Urinary bladder (tissue), 4 donors: ENCODE measurements around the gene IGSF11. TPM values are rescaled to one million over a fixed set of nuclear protein-coding genes. Genes with fewer than 3 reads are reported as not detected.

Experiments used
- DNase-seq: peaks from one replicate; pipeline ENCODE4 v3.0.0-alpha.2; 2015; ENCODE audit errors: extremely low spot score
- H3K27ac ChIP-seq: one replicate; pipeline ENCODE4 v1.5.1; 2013; ENCODE audit warnings: low read depth, mild to moderate bottlenecking, moderate library complexity
- H3K36me3 ChIP-seq: one replicate; pipeline ENCODE4 v1.6.1; 2013; ENCODE audit warnings: mild to moderate bottlenecking, moderate library complexity; ENCODE audit not compliant: insufficient read depth
- H3K4me1 ChIP-seq: one replicate; pipeline ENCODE4 v1.6.1; 2013; ENCODE audit warnings: mild to moderate bottlenecking, moderate library complexity; ENCODE audit not compliant: insufficient read depth
- H3K4me3 ChIP-seq: one replicate; pipeline ENCODE4 v1.5.1; 2013; ENCODE audit warnings: low read depth, low read length
- WGBS: extraction: QIAGEN DNeasy Blood & Tissue Kit; methylation state at CpG from one replicate; pipeline ENCODE4 v1.1.7; 2013; 5-methylcytosine and 5-hydroxymethylcytosine counted together
- polyA plus RNA-seq: library from polyadenylated mRNA; stranded (reverse); fragments of 200-250 nt; gene quantifications from one replicate; pipeline ENCODE4 v1.2.3, GENCODE V29; 2013
- total RNA-seq: library from RNA; depleted of rRNA; stranded (reverse); fragments of >200 nt; gene quantifications from one replicate; pipeline ENCODE4 v1.2.3, GENCODE V29; 2014
- donor health status: healthy with polysubstance abuse.
- donor health status: healthy.

IGSF11 gene
- total and polyA plus RNA-seq, 2 donors = 0.99 to 3.5 TPM

GRCh38 chr3:118931996-118932395 lies 102.7 kb downstream of the IGSF11 start:
- Histone ChIP-seq H3K36me3 (no peaks in the 10 kb centered on the region), H3K4me1 (no peaks in the 10 kb centered on the region), H3K4me3 (no peak overlapping the region), H3K27ac (no peak overlapping the region)
- 94% methylated on average over 2 of the region's 2 CpGs for WGBS
- DNase-seq = no peak

- Histone ChIP-seq H3K27ac (no peak overlapping the region), H3K36me3 (no peaks in the 10 kb centered on the region), H3K4me1 (no peaks in the 10 kb centered on the region), H3K4me3 (no peak overlapping the region)
- WGBS = 85% methylated on average over 6 of the region's 6 CpGs
- DNase-seq = no peak
Observed at GRCh38 chr3:118927449-118927848, 107.2 kb downstream of the IGSF11 start.

GRCh38 chr3:118912188-118912587 lies 122.5 kb downstream of the IGSF11 start:
- Histone ChIP-seq H3K4me3 (no peak overlapping the region), H3K27ac (no peak overlapping the region), H3K36me3 (no peaks in the 10 kb centered on the region), H3K4me1 (no peaks in the 10 kb centered on the region)
- DNase-seq = no peak
- 38% methylated on average over 3 of the region's 3 CpGs for WGBS

GRCh38 chr3:118910332-118910731 lies 124.3 kb downstream of the IGSF11 start:
- no peak for DNase-seq
- 47% methylated on average over 3 of the region's 3 CpGs for WGBS

GRCh38 chr3:118909763-118910162 lies 124.9 kb downstream of the IGSF11 start:
- H3K4me1 ChIP-seq = no peaks in the 10 kb centered on the region

More at GRCh38 chr3:118910332-118910731, 124.3 kb downstream of the IGSF11 start:
- H3K27ac ChIP-seq = no peak overlapping the region
- H3K4me3 ChIP-seq = no peak overlapping the region
- no peaks in the 10 kb centered on the region for H3K4me1 ChIP-seq
- H3K36me3 ChIP-seq = no peaks in the 10 kb centered on the region

GRCh38 chr3:118907909-118908308 lies 126.7 kb downstream of the IGSF11 start:
- Histone ChIP-seq H3K4me3 (no peak overlapping the region), H3K4me1 (no peaks in the 10 kb centered on the region), H3K36me3 (no peaks in the 10 kb centered on the region), H3K27ac (no peak overlapping the region)
- no peak for DNase-seq
- 56% methylated on average over 2 of the region's 2 CpGs for WGBS

More at GRCh38 chr3:118909763-118910162, 124.9 kb downstream of the IGSF11 start:
- no peak for DNase-seq
- no peak overlapping the region for H3K4me3 ChIP-seq
- H3K36me3 ChIP-seq = no peaks in the 10 kb centered on the region
- no peak overlapping the region for H3K27ac ChIP-seq

GRCh38 chr3:118900737-118901525 lies 133.7 kb downstream of the IGSF11 start:
- no peak overlapping the region for H3K4me3 ChIP-seq
- no peak for DNase-seq
- no peaks in the 10 kb centered on the region for H3K4me1 ChIP-seq
- no peak overlapping the region for H3K27ac ChIP-seq
- WGBS = 63% methylated on average over 4 of the region's 4 CpGs
- no peaks in the 10 kb centered on the region for H3K36me3 ChIP-seq

GRCh38 chr3:118890206-118890605 lies 144.4 kb downstream of the IGSF11 start:
- Histone ChIP-seq H3K36me3 (no peaks in the 10 kb centered on the region), H3K27ac (no peak overlapping the region), H3K4me1 (no peaks in the 10 kb centered on the region), H3K4me3 (no peak overlapping the region)
- WGBS = 20% methylated on average over 2 of the region's 2 CpGs
- DNase-seq = no peak

- H3K36me3 ChIP-seq = no peaks in the 10 kb centered on the region
- no peak overlapping the region for H3K27ac ChIP-seq
- DNase-seq = no peak
- H3K4me3 ChIP-seq = no peak overlapping the region
- H3K4me1 ChIP-seq = no peaks in the 10 kb centered on the region
Observed at GRCh38 chr3:118889691-118890090, 145.0 kb downstream of the IGSF11 start.

- Histone ChIP-seq H3K4me3 (no peak overlapping the region), H3K36me3 (no peaks in the 10 kb centered on the region), H3K4me1 (no peaks in the 10 kb centered on the region), H3K27ac (no peak overlapping the region)
- WGBS = 75% methylated on average over 3 of the region's 3 CpGs
- DNase-seq = no peak
Observed at GRCh38 chr3:118886708-118887107, 147.9 kb downstream of the IGSF11 start.

- no peak overlapping the region for H3K4me3 ChIP-seq
- 0% methylated on average over 3 of the region's 3 CpGs for WGBS
- no peak for DNase-seq
Observed at GRCh38 chr3:118884748-118885206, 149.9 kb downstream of the IGSF11 start.

GRCh38 chr3:118882353-118882947 lies 152.2 kb downstream of the IGSF11 start:
- Histone ChIP-seq H3K4me1 (no peaks in the 10 kb centered on the region), H3K36me3 (no peaks in the 10 kb centered on the region), H3K4me3 (no peak overlapping the region), H3K27ac (no peak overlapping the region)
- WGBS = 72% methylated on average over 3 of the region's 3 CpGs
- no peak for DNase-seq

More at GRCh38 chr3:118884748-118885206, 149.9 kb downstream of the IGSF11 start:
- Histone ChIP-seq H3K36me3 (no peaks in the 10 kb centered on the region), H3K4me1 (no peaks in the 10 kb centered on the region), H3K27ac (no peak overlapping the region)

- H3K4me1 ChIP-seq = no peaks in the 10 kb centered on the region
- no peak overlapping the region for H3K4me3 ChIP-seq
- DNase-seq = no peak
- H3K27ac ChIP-seq = no peak overlapping the region
- no peaks in the 10 kb centered on the region for H3K36me3 ChIP-seq
Observed at GRCh38 chr3:118868051-118868450, 166.6 kb downstream of the IGSF11 start.

- DNase-seq = no peak
- WGBS = 69% methylated on average over 1 of the region's 1 CpG
- Histone ChIP-seq H3K4me3 (no peak overlapping the region), H3K36me3 (no peaks in the 10 kb centered on the region), H3K27ac (no peak overlapping the region), H3K4me1 (no peaks in the 10 kb centered on the region)
Observed at GRCh38 chr3:118863731-118864322, 170.8 kb downstream of the IGSF11 start.
